ENCODE data around the gene RAD50.

RAD50 gene

DNA sequence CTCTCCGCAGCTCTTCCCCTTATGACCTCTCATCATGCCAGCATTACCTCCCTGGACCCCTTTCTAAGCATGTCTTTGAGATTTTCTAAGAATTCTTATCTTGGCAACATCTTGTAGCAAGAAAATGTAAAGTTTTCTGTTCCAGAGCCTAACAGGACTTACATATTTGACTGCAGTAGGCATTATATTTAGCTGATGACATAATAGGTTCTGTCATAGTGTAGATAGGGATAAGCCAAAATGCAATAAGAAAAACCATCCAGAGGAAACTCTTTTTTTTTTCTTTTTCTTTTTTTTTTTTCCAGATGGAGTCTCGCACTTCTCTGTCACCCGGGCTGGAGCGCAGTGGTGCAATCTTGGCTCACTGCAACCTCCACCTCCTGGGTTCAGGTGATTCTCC lies 80.5 kb downstream of the RAD50 start:
- Mint-ChIP-seq H3K4me3 (no peak overlapping the region), H3K36me3 (peaks cover 21% of the 10 kb centered on the region), H3K4me1 (ENCODE audit: low read depth) (peaks cover 39% of the 10 kb centered on the region), H3K27me3 (no peaks in the 10 kb centered on the region), H3K9me3 (ENCODE audit: low read depth) (no peaks in the 10 kb centered on the region), H3K27ac (no peak overlapping the region)

DNA sequence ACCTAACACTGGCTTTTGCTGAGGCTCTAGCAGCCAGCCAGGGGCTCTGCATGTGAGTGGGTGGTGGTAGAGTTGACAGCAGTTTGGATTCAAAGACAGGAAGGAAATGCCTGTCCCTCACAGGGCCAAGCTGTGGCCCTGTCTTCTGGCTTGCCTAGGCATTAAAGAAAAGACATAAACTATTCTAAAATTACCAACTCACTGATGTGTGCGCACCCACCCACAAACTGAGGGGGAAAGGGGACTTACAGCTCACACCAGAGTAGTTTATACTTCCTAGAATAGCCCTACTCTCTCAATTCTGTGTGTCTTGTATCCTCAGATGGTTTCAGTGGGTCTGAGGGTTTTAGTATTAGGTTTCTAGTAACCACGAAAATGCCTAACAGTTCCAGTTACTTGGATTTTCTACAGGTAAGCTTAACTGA lies 82.9 kb downstream of the RAD50 start:
- peaks cover 28% of the 10 kb centered on the region for H3K36me3 Mint-ChIP-seq
- peak overlapping the region; percentile 41 for H3K27ac Mint-ChIP-seq
- H3K4me3 Mint-ChIP-seq = no peak overlapping the region

DNA sequence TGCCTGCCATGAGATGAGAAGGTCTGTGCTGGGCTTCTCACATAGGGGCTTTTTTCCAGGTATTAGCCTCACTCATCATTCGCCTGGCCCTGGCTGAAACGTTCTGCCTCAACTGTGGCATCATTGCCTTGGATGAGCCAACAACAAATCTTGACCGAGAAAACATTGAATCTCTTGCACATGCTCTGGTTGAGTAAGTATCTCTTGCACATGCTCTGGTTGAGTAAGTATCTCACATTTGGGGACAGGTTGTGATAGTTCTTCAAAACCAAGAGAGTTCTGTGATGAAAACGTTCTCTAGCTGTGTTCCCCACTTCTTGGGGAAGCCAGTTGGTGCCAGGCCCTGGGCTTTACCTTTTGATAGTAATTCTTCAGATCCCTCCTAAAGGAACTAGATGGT lies 83.8 kb downstream of the RAD50 start:
- H3K27ac Mint-ChIP-seq = peak overlapping the region; percentile 46
- no peaks in the 10 kb centered on the region for H3K27me3 Mint-ChIP-seq
- H3K9me3 Mint-ChIP-seq (ENCODE audit: low read depth) = no peaks in the 10 kb centered on the region
- peaks cover 29% of the 10 kb centered on the region for H3K36me3 Mint-ChIP-seq
- peaks cover 44% of the 10 kb centered on the region for H3K4me1 Mint-ChIP-seq (ENCODE audit: low read depth)
- no peak overlapping the region for H3K4me3 Mint-ChIP-seq

More for the DNA sequence above, 82.9 kb downstream of the RAD50 start:
- H3K4me1 Mint-ChIP-seq (ENCODE audit: low read depth) = peaks cover 47% of the 10 kb centered on the region
- no peaks in the 10 kb centered on the region for H3K27me3 Mint-ChIP-seq
- H3K9me3 Mint-ChIP-seq (ENCODE audit: low read depth) = no peaks in the 10 kb centered on the region

DNA sequence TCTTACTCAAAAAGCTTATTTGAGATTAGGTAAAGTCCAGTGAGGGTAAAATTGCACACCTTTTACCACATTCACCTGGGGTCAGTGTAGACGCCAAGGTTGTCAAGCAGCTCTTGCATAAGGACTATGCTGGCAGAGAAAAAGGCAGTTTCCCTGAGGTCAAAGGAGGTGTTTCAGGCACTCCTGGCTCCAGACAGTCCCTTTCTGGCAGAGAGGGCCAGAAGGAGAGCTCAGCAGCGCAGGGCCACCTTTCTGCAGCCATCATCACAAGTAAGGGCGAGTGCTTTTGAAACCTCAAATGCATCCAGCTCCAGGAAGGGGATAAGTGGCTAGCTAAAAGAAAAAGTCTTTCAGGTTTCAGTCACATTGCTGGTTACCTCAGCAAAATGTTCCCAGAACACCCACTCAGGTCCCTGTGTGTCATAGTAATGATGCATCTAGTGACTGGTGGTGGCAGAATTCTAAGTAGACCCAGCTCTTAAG lies 84.5 kb downstream of the RAD50 start:
- H3K27ac Mint-ChIP-seq = peak overlapping the region; percentile 72
- no peaks in the 10 kb centered on the region for H3K9me3 Mint-ChIP-seq (ENCODE audit: low read depth)
- peaks cover 39% of the 10 kb centered on the region for H3K4me1 Mint-ChIP-seq (ENCODE audit: low read depth)
- no peaks in the 10 kb centered on the region for H3K27me3 Mint-ChIP-seq
- no peak overlapping the region for H3K4me3 Mint-ChIP-seq
- H3K36me3 Mint-ChIP-seq = peaks cover 29% of the 10 kb centered on the region

- no peaks in the 10 kb centered on the region for H3K27me3 Mint-ChIP-seq
- H3K9me3 Mint-ChIP-seq (ENCODE audit: low read depth) = no peaks in the 10 kb centered on the region
- H3K4me3 Mint-ChIP-seq = no peak overlapping the region
- H3K27ac Mint-ChIP-seq = peak overlapping the region; percentile 72
- peaks cover 39% of the 10 kb centered on the region for H3K4me1 Mint-ChIP-seq (ENCODE audit: low read depth)
- peaks cover 29% of the 10 kb centered on the region for H3K36me3 Mint-ChIP-seq
These were observed 85.1 kb downstream of the RAD50 start for GRCh38 chr5:132641841-132642240.

GRCh38 chr5:132644177-132644576 lies 87.4 kb downstream of the RAD50 start:
- Mint-ChIP-seq H3K27me3 (peaks cover 2% of the 10 kb centered on the region), H3K9me3 (ENCODE audit: low read depth) (peaks cover 10% of the 10 kb centered on the region), H3K36me3 (peaks cover 24% of the 10 kb centered on the region), H3K27ac (no peak overlapping the region), H3K4me3 (no peak overlapping the region), H3K4me1 (ENCODE audit: low read depth) (peaks cover 35% of the 10 kb centered on the region)

- Mint-ChIP-seq H3K27ac (no peak overlapping the region), H3K36me3 (peaks cover 18% of the 10 kb centered on the region), H3K9me3 (ENCODE audit: low read depth) (peaks cover 10% of the 10 kb centered on the region), H3K4me1 (ENCODE audit: low read depth) (peaks cover 12% of the 10 kb centered on the region), H3K4me3 (no peak overlapping the region), H3K27me3 (peaks cover 2% of the 10 kb centered on the region)
These were observed 89.9 kb downstream of the RAD50 start for GRCh38 chr5:132646583-132647266.

DNA sequence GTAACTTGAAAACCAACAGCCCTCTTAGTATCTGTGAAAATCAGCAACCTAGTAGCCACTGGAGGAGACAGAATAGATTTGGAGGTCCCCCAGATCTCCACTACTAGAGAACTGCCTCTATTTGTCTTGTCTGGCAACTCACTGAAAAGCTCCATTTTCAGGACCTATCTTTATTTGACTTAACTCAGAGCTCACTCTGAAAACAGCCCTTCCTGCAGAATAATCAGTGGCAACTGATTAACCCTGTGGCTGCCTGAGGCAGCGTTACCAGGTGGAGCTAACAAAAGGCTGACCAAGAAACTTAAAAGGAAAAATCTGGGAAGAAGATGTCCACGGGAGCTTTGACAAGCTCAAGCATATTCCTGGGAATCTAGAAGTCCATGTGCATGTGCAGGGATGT lies 90.7 kb downstream of the RAD50 start:
- no peak overlapping the region for H3K4me3 Mint-ChIP-seq
- no peak overlapping the region for H3K27ac Mint-ChIP-seq
- H3K36me3 Mint-ChIP-seq = peaks cover 16% of the 10 kb centered on the region
- H3K9me3 Mint-ChIP-seq (ENCODE audit: low read depth) = peaks cover 10% of the 10 kb centered on the region
- H3K4me1 Mint-ChIP-seq (ENCODE audit: low read depth) = peaks cover 7% of the 10 kb centered on the region
- peaks cover 3% of the 10 kb centered on the region for H3K27me3 Mint-ChIP-seq

GRCh38 chr5:132648355-132648754 lies 91.6 kb downstream of the RAD50 start:
- no peaks in the 10 kb centered on the region for H3K4me1 Mint-ChIP-seq (ENCODE audit: low read depth)
- peaks cover 3% of the 10 kb centered on the region for H3K27me3 Mint-ChIP-seq
- peaks cover 8% of the 10 kb centered on the region for H3K36me3 Mint-ChIP-seq
- no peak overlapping the region for H3K4me3 Mint-ChIP-seq
- peaks cover 10% of the 10 kb centered on the region for H3K9me3 Mint-ChIP-seq (ENCODE audit: low read depth)
- H3K27ac Mint-ChIP-seq = no peak overlapping the region

- H3K4me1 Mint-ChIP-seq (ENCODE audit: low read depth) = peaks cover 7% of the 10 kb centered on the region
- peaks cover 12% of the 10 kb centered on the region for H3K27me3 Mint-ChIP-seq
- H3K4me3 Mint-ChIP-seq = no peak overlapping the region
- H3K36me3 Mint-ChIP-seq = peaks cover 4% of the 10 kb centered on the region
- H3K9me3 Mint-ChIP-seq (ENCODE audit: low read depth) = peaks cover 10% of the 10 kb centered on the region
- H3K27ac Mint-ChIP-seq = no peak overlapping the region
These were observed 95.2 kb downstream of the RAD50 start for GRCh38 chr5:132651838-132652469.

- H3K4me3 Mint-ChIP-seq = no peak overlapping the region
- no peak overlapping the region for H3K27ac Mint-ChIP-seq
- peaks cover 18% of the 10 kb centered on the region for H3K27me3 Mint-ChIP-seq
- peaks cover under 1% of the 10 kb centered on the region for H3K9me3 Mint-ChIP-seq (ENCODE audit: low read depth)
- H3K4me1 Mint-ChIP-seq (ENCODE audit: low read depth) = peaks cover 13% of the 10 kb centered on the region
- no peaks in the 10 kb centered on the region for H3K36me3 Mint-ChIP-seq
These were observed 96.9 kb downstream of the RAD50 start for GRCh38 chr5:132653716-132654115.

- H3K27ac Mint-ChIP-seq = no peak overlapping the region
- H3K9me3 Mint-ChIP-seq (ENCODE audit: low read depth) = no peaks in the 10 kb centered on the region
- H3K36me3 Mint-ChIP-seq = no peaks in the 10 kb centered on the region
- peaks cover 21% of the 10 kb centered on the region for H3K27me3 Mint-ChIP-seq
- H3K4me1 Mint-ChIP-seq (ENCODE audit: low read depth) = peaks cover 14% of the 10 kb centered on the region
- H3K4me3 Mint-ChIP-seq = peak overlapping the region; percentile 69
These were observed 99.3 kb downstream of the RAD50 start for GRCh38 chr5:132655821-132656773.

- Mint-ChIP-seq H3K4me1 (ENCODE audit: low read depth) (peaks cover 15% of the 10 kb centered on the region), H3K9me3 (ENCODE audit: low read depth) (no peaks in the 10 kb centered on the region), H3K36me3 (no peaks in the 10 kb centered on the region), H3K27ac (no peak overlapping the region), H3K4me3 (peak overlapping the region; percentile 69), H3K27me3 (peaks cover 20% of the 10 kb centered on the region)
These were observed 100.1 kb downstream of the RAD50 start for GRCh38 chr5:132656774-132657355.

- H3K27ac Mint-ChIP-seq = no peak within 1 kb of the TSS
- H3K4me1 Mint-ChIP-seq (ENCODE audit: low read depth) = peaks cover 15% of the 10 kb centered on the region
- H3K9me3 Mint-ChIP-seq (ENCODE audit: low read depth) = no peaks in the 10 kb centered on the region
- no peaks in the 10 kb centered on the region for H3K36me3 Mint-ChIP-seq
- H3K4me3 Mint-ChIP-seq = peak within 1 kb of the TSS; percentile 69
- peaks cover 19% of the 10 kb centered on the region for H3K27me3 Mint-ChIP-seq
These were observed 101.1 kb downstream of the RAD50 start, which contains the start of gene IL13 for GRCh38 chr5:132657676-132658380. Gene IL13 (plus strand): TSS chr5:132658173. CDS start chr5:132658187, 14 bp downstream.

Data from activated naive CD8-positive, alpha-beta T cell (primary cell).